Stomach (tissue), 4 donors: ENCODE results near the gene DYNLT1.

Experiments used
- CTCF ChIP-seq, 7 experiments: fragments of 450-650 bp in 4 of 7; fragments of 200-600 bp in 3 of 7; sonication (generic) in 3 of 7; IDR thresholded peaks; one replicate each; pipeline ENCODE4 v1.5.1; 2016 to 2019; ENCODE audit warnings: antibody characterized with exemption in 7 of 7, control low read depth in 2 of 7, mild to moderate bottlenecking in 1 of 7
- POLR2A ChIP-seq, 4 donors: fragments of 450-650 bp; IDR thresholded peaks; one replicate each; pipeline ENCODE4 v1.6.1; 2016; ENCODE audit warnings: antibody characterized with exemption in 4 of 4, control low read depth in 2 of 4, mild to moderate bottlenecking in 1 of 4, moderate library complexity in 1 of 4

- TF ChIP-seq CTCF (IDR thresholded peaks at IDR 0.05) (no peak), POLR2A (IDR thresholded peaks at IDR 0.05) (no peak)
Observed at GRCh38 chr6:158648682-158649131, 4.2 kb upstream of the DYNLT1 start.
